Activated T-cell treated with anti-CD3 and anti-CD28 coated beads, Interleukin-2, amount 50 U/mL, for 24 hours (primary cell): ENCODE data around the gene IPO5.
"Not testable (repeated sequence)": the region's sequence is repeated elsewhere in the genome, so short reads cannot be mapped to it uniquely, and the experiment has no call there.

Experiments
- DNase-seq: peaks from one replicate; pipeline ENCODE4 v3.0.0-alpha.2; 2020
- H3K27ac Mint-ChIP-seq: 2 replicates; pipeline ENCODE4 v1.8.0; 2020; ENCODE audit warnings: mild to moderate bottlenecking, mixed read lengths
- H3K27me3 Mint-ChIP-seq: 2 replicates; pipeline ENCODE4 v1.8.0; 2020; ENCODE audit warnings: mixed read lengths
- H3K36me3 Mint-ChIP-seq: 2 replicates; pipeline ENCODE4 v1.8.0; 2020; ENCODE audit warnings: low read depth, mixed read lengths
- H3K4me1 Mint-ChIP-seq: 2 replicates; pipeline ENCODE4 v1.8.0; 2020; ENCODE audit warnings: low read depth, mixed read lengths
- H3K4me3 Mint-ChIP-seq: 2 replicates; pipeline ENCODE4 v1.8.0; 2020; ENCODE audit warnings: mild to moderate bottlenecking, moderate library complexity, mixed read lengths
- H3K9me3 Mint-ChIP-seq: 2 replicates; pipeline ENCODE4 v1.8.0; 2020; ENCODE audit warnings: mixed read lengths

The IPO5 gene

GRCh38 chr13:97938706-97939475 is 14.6 kb upstream of the IPO5 start:
- Mint-ChIP-seq H3K27me3 (peaks cover 33% of the 10 kb centered on the region), H3K9me3 (no peaks in the 10 kb centered on the region), H3K27ac (no peak overlapping the region), H3K36me3 (no peaks in the 10 kb centered on the region), H3K4me3 (no peak overlapping the region), H3K4me1 (no peaks in the 10 kb centered on the region)
- no peak for DNase-seq

- H3K4me1 Mint-ChIP-seq: peaks cover 5% of the 10 kb centered on the region
- H3K27me3 Mint-ChIP-seq: peaks cover 10% of the 10 kb centered on the region
- H3K27ac Mint-ChIP-seq: no peak overlapping the region
- no peak for DNase-seq
- H3K9me3 Mint-ChIP-seq: no peaks in the 10 kb centered on the region
- no peak overlapping the region for H3K4me3 Mint-ChIP-seq
- H3K36me3 Mint-ChIP-seq: no peaks in the 10 kb centered on the region
These were observed 9.0 kb upstream of the IPO5 start for GRCh38 chr13:97944396-97945029.

GRCh38 chr13:97945342-97945741 is 8.1 kb upstream of the IPO5 start:
- peaks cover 2% of the 10 kb centered on the region for H3K9me3 Mint-ChIP-seq
- peaks cover 6% of the 10 kb centered on the region for H3K27me3 Mint-ChIP-seq
- DNase-seq: no peak
- H3K4me3 Mint-ChIP-seq: no peak overlapping the region
- H3K27ac Mint-ChIP-seq: no peak overlapping the region
- peaks cover 5% of the 10 kb centered on the region for H3K4me1 Mint-ChIP-seq
- no peaks in the 10 kb centered on the region for H3K36me3 Mint-ChIP-seq

- no peak overlapping the region for H3K4me3 Mint-ChIP-seq
- H3K27me3 Mint-ChIP-seq: peaks cover 6% of the 10 kb centered on the region
- no peak overlapping the region for H3K27ac Mint-ChIP-seq
- H3K9me3 Mint-ChIP-seq: peaks cover 4% of the 10 kb centered on the region
- H3K4me1 Mint-ChIP-seq: peaks cover 5% of the 10 kb centered on the region
- no peak for DNase-seq
- H3K36me3 Mint-ChIP-seq: no peaks in the 10 kb centered on the region
These were observed 7.6 kb upstream of the IPO5 start for GRCh38 chr13:97945792-97946419.

- DNase-seq: no peak
- H3K27me3 Mint-ChIP-seq: peaks cover 6% of the 10 kb centered on the region
- H3K9me3 Mint-ChIP-seq: peaks cover 4% of the 10 kb centered on the region
- peaks cover 5% of the 10 kb centered on the region for H3K4me1 Mint-ChIP-seq
- H3K36me3 Mint-ChIP-seq: no peaks in the 10 kb centered on the region
- no peak overlapping the region for H3K4me3 Mint-ChIP-seq
- H3K27ac Mint-ChIP-seq: no peak overlapping the region
These were observed 6.4 kb upstream of the IPO5 start for GRCh38 chr13:97946951-97947588.

GRCh38 chr13:97948041-97948440 is 5.4 kb upstream of the IPO5 start:
- no peak for DNase-seq
- H3K4me1 Mint-ChIP-seq: peaks cover 5% of the 10 kb centered on the region
- H3K9me3 Mint-ChIP-seq: peaks cover 4% of the 10 kb centered on the region
- no peak overlapping the region for H3K27ac Mint-ChIP-seq
- H3K27me3 Mint-ChIP-seq: peaks cover 6% of the 10 kb centered on the region
- H3K36me3 Mint-ChIP-seq: no peaks in the 10 kb centered on the region
- no peak overlapping the region for H3K4me3 Mint-ChIP-seq

- H3K4me3 Mint-ChIP-seq, H3K9me3 Mint-ChIP-seq, DNase-seq, H3K4me1 Mint-ChIP-seq, H3K27ac Mint-ChIP-seq, H3K36me3 Mint-ChIP-seq, H3K27me3 Mint-ChIP-seq: not testable (repeated sequence)
These were observed 4.2 kb upstream of the IPO5 start for GRCh38 chr13:97949316-97949715.

- Mint-ChIP-seq H3K4me3 (no peak overlapping the region), H3K36me3 (no peaks in the 10 kb centered on the region), H3K27me3 (peaks cover 6% of the 10 kb centered on the region), H3K27ac (no peak overlapping the region), H3K9me3 (peaks cover 4% of the 10 kb centered on the region), H3K4me1 (peaks cover 2% of the 10 kb centered on the region)
- no peak for DNase-seq
These were observed 2.1 kb upstream of the IPO5 start for GRCh38 chr13:97951376-97951775.

GRCh38 chr13:97952831-97953230 is 644 bp upstream of the IPO5 start:
- H3K9me3 Mint-ChIP-seq, DNase-seq, H3K27me3 Mint-ChIP-seq, H3K4me3 Mint-ChIP-seq, H3K36me3 Mint-ChIP-seq, H3K27ac Mint-ChIP-seq, H3K4me1 Mint-ChIP-seq: not testable (repeated sequence)

- H3K9me3 Mint-ChIP-seq: no peaks in the 10 kb centered on the region
- no peaks in the 10 kb centered on the region for H3K4me1 Mint-ChIP-seq
- no peaks in the 10 kb centered on the region for H3K36me3 Mint-ChIP-seq
- no peak for DNase-seq
- H3K27ac Mint-ChIP-seq: no peak overlapping the region
- no peak overlapping the region for H3K4me3 Mint-ChIP-seq
- H3K27me3 Mint-ChIP-seq: peaks cover 8% of the 10 kb centered on the region
These were observed 7.9 kb downstream of the IPO5 start for GRCh38 chr13:97961340-97961739.

GRCh38 chr13:97962887-97963286 is 9.4 kb downstream of the IPO5 start:
- no peak for DNase-seq
- Mint-ChIP-seq H3K27me3 (peaks cover 18% of the 10 kb centered on the region), H3K4me1 (no peaks in the 10 kb centered on the region), H3K36me3 (no peaks in the 10 kb centered on the region), H3K4me3 (no peak overlapping the region), H3K9me3 (no peaks in the 10 kb centered on the region), H3K27ac (no peak overlapping the region)

GRCh38 chr13:97967226-97967625 is 13.8 kb downstream of the IPO5 start:
- DNase-seq: no peak
- Mint-ChIP-seq H3K4me3 (no peak overlapping the region), H3K27me3 (peaks cover 26% of the 10 kb centered on the region), H3K27ac (no peak overlapping the region), H3K36me3 (no peaks in the 10 kb centered on the region), H3K9me3 (no peaks in the 10 kb centered on the region), H3K4me1 (no peaks in the 10 kb centered on the region)

- Mint-ChIP-seq H3K27me3 (peaks cover 26% of the 10 kb centered on the region), H3K9me3 (no peaks in the 10 kb centered on the region), H3K27ac (no peak overlapping the region), H3K4me1 (no peaks in the 10 kb centered on the region), H3K36me3 (no peaks in the 10 kb centered on the region), H3K4me3 (no peak overlapping the region)
- DNase-seq: no peak
These were observed 14.5 kb downstream of the IPO5 start for GRCh38 chr13:97967948-97968347.

GRCh38 chr13:97971519-97971918 is 18.0 kb downstream of the IPO5 start:
- no peak for DNase-seq
- Mint-ChIP-seq H3K4me3 (no peak overlapping the region), H3K4me1 (peaks cover 11% of the 10 kb centered on the region), H3K27ac (no peak overlapping the region), H3K36me3 (peaks cover 1% of the 10 kb centered on the region), H3K9me3 (no peaks in the 10 kb centered on the region), H3K27me3 (peaks cover 16% of the 10 kb centered on the region)

GRCh38 chr13:97974773-97975172 is 21.3 kb downstream of the IPO5 start:
- Mint-ChIP-seq H3K27ac (peak overlapping the region; percentile 66), H3K36me3 (peaks cover 28% of the 10 kb centered on the region), H3K9me3 (no peaks in the 10 kb centered on the region), H3K4me1 (peaks cover 32% of the 10 kb centered on the region), H3K27me3 (no peaks in the 10 kb centered on the region), H3K4me3 (peak overlapping the region; percentile 48)
- no peak for DNase-seq
